IPS-11a (cell line): Measurements from ENCODE around the gene RAB19.

ENCODE experiments used
- H3K4me3 ChIP-seq: one replicate; pipeline ENCODE4 v1.5.1; 2013; ENCODE audit warnings: low read depth, low read length, control low read depth

The RAB19 gene

DNA sequence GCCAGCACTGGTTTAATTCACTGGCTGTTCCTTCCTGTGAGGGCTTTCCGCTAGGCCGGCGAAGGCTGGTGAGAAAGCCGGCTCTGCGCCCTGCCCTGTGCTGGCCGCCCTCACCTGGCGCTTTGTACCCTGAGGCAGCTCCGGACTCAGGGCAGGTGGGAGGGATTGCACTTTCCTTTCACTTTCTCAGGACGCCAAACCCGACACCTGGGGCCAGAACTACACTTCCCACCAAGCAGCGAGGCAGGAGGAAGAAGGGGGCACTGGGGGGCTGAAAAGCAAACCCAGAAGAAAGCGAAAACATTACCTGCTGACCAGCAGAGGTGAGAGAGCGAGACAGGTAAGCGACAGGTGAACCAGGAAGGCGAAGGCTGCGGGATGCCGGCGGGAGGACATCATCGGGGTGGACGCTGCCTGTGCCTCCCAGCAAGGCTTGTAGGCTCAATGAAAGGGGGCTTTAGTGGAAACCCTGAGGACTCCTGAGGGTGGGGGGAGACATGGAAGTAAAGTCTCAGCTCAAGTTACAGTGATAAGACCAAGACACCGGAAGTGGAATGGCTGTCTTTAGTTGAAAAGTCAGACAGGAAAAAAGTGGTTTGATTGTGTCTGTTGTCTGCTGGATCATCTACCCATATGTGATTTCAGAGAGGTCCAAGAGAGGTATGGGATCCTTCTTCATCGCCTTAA is at the start of gene RAB19:
RAB19 (plus strand) TSS at position 181 of the 687 bp plus-strand sequence. CDS start 3,589 bp downstream, outside the sequence.
- peak within 1 kb of the TSS; percentile 70 for H3K4me3 ChIP-seq

GRCh38 chr7:140358024-140358411 is 45.8 kb upstream of the RAB19 start:
- H3K4me3 ChIP-seq: no peak overlapping the region

- no peak overlapping the region for H3K4me3 ChIP-seq
These were observed 45.3 kb upstream of the RAB19 start for GRCh38 chr7:140358412-140359051.

DNA sequence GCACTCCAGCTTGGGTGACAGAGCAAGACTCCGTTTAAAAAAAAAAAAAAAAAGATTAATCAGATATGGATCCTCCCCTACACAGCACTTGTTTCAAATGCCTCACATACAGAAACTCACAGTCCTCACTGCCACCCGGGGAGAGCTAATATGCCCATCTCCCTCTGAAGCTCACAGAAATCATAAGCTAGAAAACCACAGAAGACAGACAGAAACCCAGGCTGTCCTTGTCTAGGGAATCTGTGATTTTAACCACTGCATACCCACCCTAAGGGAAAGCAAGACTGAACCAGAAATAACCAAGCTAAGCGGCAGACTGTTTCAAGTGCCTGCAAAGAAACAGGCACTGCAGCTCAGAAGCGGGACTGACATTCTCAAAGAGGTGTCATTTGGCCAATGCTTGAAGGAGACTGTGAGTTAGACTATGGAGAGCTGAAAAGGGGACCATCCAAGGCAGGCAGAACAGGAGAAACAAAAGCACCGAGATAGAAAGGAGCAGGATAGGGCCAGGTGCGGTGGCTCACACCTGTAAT is 43.1 kb upstream of the RAB19 start:
- H3K4me3 ChIP-seq: no peak overlapping the region

GRCh38 chr7:140364819-140365218 is 39.0 kb upstream of the RAB19 start:
- no peak overlapping the region for H3K4me3 ChIP-seq

DNA sequence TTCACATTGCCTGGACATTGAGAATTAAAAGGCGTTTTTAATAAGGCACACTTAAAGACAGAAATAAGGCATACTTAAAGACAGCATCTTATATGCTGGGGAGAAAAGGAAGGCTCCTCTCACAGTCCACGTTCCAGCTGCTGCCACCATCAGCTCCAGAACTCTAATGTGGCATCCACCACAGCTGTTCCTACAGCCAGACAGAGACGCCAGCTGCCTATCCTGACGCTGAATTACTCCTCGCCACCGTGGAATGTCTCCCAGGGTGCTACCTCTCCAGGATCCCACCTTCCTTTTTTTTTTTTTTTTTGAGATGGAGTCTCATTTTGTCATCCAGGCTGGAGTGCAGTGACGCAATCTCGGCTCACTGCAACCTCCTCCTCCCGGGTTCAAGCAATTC is 36.3 kb upstream of the RAB19 start:
- H3K4me3 ChIP-seq: no peak overlapping the region

GRCh38 chr7:140369294-140369693 is 34.6 kb upstream of the RAB19 start:
- H3K4me3 ChIP-seq: no peak overlapping the region

GRCh38 chr7:140375323-140375722 is 28.5 kb upstream of the RAB19 start:
- H3K4me3 ChIP-seq: no peak overlapping the region

DNA sequence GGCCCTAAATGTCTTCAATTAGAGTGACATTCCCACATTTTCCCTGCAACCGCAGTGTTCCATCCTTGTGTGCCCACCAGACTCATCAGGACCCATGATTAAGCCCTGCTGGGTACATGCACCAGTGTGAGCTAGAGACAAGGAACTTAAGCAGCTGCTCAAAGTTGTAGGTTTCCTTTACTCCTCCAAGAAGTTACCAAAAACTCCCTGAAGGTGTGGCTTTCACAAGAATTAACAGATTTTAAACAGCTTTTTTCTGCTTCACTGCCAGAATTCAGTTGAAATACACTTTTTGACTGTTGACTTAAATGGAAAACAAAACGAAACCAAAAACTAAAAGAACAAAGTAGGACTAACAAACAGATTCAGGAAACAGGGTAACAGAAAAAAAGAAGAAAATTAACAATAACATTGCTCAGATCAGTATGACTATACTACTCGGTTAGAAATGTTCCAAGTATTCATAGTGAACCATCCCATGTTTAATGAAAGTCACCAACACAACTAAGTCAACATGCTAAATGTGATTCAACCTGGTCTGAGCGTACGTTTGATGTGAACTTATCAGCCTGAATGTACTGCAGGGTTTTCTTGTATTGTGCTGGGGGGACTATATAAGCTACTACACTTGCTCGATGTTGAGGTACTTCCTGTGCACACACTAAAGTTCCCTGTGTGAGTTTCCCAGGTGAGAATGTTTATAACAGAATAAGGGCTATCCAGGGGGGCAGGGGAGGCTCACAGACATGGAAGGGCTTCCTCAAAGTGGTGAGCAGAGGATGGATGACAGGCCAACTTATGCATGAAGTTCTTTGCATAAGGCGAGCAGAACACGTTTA is 27.7 kb upstream of the RAB19 start:
- no peak overlapping the region for H3K4me3 ChIP-seq

GRCh38 chr7:140383954-140384713 is 19.7 kb upstream of the RAB19 start:
- H3K4me3 ChIP-seq: no peak overlapping the region

GRCh38 chr7:140384894-140385545 is 18.8 kb upstream of the RAB19 start:
- H3K4me3 ChIP-seq: no peak overlapping the region

DNA sequence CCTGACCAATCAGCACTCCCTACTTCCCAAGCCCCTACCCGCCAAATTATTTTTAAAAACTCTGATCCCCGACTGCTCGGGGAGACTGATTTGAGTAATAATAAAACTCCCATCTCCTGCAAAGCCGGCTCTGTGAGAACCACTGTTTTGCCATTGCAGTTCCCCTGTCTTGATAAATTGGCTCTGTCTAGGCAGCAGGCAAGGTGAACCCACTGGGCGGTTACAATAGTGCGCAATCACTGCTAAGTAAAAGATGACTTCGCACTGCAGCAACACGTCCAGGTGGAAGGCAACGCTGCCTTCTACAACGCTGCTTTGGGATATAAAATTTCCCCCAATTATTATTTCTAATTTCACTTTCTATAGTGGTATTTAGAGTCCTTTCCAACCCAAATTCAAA is 14.4 kb upstream of the RAB19 start:
- no peak overlapping the region for H3K4me3 ChIP-seq

DNA sequence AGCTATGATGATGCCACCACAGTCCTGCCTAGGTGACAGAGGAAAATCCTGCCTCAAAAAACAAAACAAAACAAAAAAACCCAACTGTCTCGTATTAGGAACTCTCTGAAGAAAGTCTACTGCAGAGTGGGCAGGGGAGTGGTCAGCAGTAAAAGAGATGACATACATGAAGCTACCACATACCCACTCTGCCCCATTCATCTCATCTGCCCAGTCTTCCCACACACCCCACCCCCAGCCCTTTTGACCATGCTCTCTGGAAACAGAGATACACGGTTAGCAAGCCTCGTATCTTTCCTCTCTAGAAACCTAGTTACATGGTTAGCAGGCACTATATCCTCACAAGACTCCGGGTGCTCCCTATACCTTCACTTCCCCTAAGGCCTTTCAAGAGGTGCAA is 13.8 kb upstream of the RAB19 start:
- no peak overlapping the region for H3K4me3 ChIP-seq

DNA sequence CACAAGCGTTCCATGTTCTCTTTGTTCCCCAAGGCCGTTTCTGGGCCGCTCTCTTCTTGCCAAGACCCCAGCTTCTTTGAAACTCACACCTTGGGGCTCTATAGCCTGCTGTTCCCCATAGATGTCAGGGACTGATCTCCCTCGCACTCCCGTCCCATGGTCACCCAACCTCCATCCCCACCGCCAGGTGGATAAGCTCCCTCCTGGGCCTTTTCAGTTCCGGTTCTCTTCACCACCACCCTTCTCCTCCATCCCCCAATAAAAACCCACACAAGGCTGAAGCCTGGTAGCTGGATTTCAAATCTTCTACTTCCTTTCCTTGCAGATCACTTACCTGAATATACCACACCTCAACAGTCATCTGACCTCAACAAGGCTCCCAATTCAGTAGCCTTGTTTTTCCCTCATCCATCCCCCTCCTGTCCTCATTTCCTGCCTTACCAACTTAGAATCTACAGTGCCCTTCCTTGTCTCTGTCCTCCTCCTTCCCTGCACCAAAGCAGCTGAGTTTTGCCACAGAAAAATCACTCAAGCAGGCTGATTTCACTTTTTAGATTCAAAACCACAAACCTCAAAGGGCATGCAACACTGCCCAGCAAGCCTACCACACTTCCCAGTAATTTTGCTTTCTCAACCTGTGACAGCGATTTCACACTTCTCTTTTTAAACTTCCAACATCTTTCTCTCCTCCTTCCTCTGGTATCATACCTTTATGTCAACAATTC is 13.2 kb upstream of the RAB19 start:
- H3K4me3 ChIP-seq: no peak overlapping the region

DNA sequence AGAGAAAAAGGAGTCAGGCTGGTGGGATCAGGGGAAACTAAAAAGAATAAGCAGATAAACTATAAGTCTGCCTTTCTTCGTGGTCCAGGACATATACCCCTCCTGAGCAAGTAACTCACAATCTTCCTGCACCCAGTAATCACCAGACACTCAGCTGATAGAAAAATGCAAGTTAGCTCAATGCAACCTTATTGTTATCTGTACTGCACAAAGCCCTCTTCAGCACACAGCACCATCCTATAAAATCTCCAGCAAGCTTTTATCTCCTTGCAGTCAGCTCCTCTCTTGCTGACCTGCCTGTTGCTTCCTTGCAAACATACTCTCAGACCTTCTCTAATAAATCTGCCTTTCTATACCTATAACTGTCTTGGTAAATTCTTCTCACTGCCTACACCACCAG is 12.2 kb upstream of the RAB19 start:
- H3K4me3 ChIP-seq: no peak overlapping the region

DNA sequence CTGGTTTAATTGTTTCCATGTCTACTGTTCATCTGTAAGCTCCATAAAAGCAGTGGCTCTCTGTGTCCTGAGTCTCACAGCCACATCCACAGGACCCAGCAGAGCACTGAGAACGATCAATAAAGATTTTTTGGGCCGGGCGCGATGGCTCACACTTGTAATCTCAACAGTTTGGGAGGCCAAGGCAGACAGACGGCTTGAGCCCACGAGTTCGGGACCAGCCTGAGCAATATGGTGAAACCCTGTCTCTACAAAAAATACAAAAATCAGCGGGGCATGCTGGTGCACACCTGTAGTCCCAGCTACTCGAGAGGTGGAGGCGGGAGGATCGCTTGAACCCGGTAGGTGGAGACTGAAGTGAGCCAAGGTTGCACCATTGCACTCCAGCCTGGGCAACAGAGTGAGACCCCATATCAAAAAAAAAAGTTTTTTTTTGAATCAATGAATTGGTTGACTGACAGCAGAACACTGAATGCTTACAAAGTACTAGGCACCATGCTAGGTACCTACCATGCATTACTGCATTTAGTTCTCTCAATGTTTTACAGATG is 10.0 kb upstream of the RAB19 start:
- no peak overlapping the region for H3K4me3 ChIP-seq

DNA sequence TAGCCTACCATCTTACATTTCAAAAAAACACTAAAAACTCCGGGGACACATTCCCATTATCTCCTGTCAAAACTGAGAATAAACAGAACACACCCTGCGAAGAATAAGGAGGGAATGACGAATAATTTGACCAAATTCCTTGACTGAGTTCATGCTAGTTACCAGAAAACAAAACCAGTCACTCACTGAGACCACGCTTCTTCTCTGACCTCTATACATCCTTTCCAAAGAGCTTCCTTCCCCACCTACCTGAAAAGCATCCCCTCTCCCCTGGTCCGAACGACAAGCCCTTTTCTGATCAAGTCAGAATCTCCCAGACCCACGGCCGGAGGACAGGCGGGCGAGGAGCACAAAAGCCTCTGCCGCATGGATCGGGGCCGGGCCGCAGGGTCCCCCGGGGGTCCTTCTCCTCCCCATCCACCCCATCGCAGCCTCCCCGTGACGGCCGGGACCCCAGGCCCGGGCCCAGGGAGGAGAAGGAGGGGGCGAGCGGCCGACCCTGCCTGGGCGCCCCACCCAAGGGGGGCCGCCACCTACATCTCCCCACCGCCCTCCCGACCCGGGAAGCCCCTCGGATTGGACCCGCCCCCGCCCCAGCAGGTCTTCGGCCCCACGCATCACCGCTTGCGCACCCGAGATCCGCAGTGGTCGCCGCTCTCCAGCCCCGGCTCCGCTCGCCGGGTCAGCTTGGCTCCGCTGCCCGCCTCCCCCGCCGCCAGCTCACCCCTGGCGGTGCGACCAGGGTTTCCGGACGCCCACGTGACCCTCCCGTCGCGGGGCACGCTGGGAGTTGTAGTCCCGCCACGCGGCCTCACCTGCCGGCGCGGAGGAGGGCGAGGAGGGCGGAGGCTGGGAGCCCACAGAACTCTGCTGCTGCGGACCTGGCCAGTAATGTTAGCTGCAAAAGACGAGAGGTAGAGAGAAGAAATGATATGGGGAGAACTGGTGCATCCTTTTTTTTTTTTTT is 5.8 kb upstream of the RAB19 start, which contains the start of gene SLC37A3:
SLC37A3 (minus strand) TSS at position 747 of the 967 bp plus-strand sequence. CDS start 16,004 bp downstream, outside the sequence.
- H3K4me3 ChIP-seq: peak within 1 kb of the TSS; percentile 89

GRCh38 chr7:140398821-140399220 is 5.0 kb upstream of the RAB19 start:
- H3K4me3 ChIP-seq: no peak overlapping the region
